ENCODE measurements around the gene MCL1. TPM values are rescaled to one million over a fixed set of nuclear protein-coding genes. Genes with fewer than 3 reads are reported as not detected.
A peak's percentile ranks its signal among the peaks of the same experiment; 100 is the strongest.
"Not testable (repeated sequence)": the region's sequence is repeated elsewhere in the genome, so short reads cannot be mapped to it uniquely, and the experiment has no call there.

The MCL1 gene
- 210 and 246 TPM in 2 replicates for total RNA-seq

DNA sequence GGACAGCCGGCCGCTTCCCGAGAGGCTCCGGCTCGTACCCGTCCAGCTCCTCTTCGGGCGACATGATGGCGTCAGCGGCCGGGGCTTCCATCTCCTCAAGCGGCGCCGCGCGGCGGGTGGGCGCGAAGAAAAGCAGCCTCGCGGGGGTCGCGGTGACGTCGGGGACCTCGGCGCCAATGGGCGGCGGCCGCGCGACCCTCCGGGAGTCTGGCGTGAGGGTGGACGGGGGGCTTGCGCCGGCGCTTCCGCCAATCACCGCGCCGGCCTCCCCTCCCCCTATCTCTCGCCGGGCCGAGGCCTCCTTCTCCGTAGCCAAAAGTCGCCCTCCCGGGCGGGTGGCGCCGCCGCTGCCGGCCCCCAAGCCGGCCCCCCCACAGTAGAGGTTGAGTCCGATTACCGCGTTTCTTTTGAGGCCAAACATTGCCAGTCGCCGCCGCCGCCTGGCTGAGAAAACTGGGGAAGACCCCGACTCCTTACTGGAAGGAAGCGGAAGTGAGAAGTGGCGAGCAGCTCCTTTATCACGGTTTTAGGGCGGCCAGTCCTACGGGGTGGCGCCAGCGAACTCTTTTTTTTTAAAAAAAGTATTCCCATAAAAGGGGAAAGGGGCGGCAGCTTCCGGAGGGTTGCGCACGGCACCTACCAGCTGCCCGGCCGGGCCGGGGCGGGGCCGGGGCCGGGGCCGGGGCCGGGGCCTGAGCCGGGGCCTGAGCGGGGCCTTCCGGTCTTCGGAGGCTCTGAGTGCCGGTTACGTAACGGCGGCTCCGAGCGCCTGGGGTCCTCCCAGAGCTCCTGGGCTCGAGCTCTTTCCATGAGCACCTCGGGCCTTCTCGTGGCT lies at the start of gene MCL1:
Gene MCL1 (minus strand): TSS at position 501 of the 835 bp plus-strand sequence. CDS start 80 bp downstream, at position 421.
- no peak for DNase-seq (ENCODE audit: extremely low read depth, low read depth, low spot score)

DNA sequence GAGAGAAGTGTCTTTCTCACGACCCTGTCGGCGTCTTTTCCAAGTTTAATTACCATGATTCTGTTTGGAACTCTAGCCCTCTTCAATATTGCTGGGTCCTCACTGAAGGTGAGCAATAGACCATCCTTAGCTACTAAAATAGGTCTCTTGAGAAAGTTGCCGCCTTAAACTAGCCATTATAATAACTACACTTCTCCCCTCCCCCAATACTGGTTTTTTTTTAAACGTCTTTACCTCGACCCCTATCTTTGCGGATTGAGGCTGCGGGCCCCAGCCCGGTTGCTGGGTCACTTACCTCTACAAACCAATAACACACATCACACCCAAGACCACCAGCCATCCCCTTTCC lies 49.3 kb upstream of the MCL1 start:
- DNase-seq (ENCODE audit: extremely low read depth, low read depth, low spot score), result no peak

DNA sequence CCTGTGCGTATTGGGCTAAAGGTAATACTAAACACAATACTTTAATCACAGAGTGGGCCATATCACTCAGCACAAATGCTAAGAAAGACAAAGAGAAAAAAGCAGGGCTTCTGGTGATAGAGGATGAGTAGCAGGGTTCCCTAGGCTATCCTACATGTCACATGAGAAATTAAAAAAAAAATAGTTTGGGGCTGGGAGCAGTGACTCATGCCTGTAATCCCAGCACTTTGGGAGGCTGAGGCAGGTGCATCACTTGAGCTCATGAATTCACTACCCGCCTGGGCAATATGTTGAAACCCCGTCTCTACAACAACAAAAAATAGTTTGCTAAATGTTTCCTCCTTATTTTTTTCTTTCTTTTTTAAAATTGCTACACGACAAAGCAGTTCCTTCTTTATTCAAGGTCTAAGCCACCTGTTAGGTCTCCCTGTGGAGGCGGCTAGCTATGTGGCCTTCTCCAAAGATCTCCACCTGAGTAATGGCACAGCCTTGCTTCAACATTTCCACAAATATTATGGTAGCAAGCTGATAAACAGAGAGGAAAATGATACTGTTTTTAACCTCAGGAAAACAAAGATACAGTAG lies 48.5 kb upstream of the MCL1 start:
- DNase-seq (ENCODE audit: extremely low read depth, low read depth, low spot score), result no peak

DNA sequence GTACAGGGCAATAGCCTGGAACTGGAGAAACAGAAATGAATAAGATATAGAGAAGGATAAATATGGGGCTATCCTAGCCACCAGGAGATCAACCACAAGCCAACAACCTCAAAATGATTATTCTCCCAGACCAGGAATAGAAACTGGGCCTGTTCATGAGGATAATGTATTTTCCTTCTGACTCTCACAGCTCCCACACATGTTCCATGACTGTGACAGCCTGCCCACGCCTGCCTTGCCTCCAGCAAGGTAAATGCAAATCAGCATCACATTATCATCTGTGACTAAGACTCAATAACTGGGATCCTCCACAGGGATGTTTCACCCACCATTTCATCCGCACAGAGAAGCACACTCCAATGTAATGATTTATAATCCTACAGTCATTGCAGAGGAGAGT lies 46.7 kb upstream of the MCL1 start:
- no peak for DNase-seq (ENCODE audit: extremely low read depth, low read depth, low spot score)

DNA sequence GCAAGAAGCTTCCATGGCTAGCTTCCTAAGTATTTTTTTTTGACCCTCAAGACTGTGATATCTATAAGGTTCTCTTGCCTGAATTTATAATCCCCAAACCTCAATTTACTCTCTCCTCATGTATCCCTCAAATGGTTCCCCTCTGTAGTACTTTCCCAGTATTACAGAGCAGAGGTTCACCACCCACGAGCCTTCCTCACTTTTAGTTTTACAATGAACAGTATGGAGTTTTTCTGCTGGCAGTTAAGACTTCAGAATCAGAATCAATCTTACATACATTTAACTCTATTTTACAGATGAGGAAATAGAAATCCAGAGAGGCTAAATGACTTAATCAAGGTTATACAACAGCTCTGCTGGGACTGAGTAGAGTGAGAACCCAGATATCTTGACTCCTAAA lies 45.1 kb upstream of the MCL1 start:
- DNase-seq (ENCODE audit: extremely low read depth, low read depth, low spot score), result not testable (repeated sequence)

DNA sequence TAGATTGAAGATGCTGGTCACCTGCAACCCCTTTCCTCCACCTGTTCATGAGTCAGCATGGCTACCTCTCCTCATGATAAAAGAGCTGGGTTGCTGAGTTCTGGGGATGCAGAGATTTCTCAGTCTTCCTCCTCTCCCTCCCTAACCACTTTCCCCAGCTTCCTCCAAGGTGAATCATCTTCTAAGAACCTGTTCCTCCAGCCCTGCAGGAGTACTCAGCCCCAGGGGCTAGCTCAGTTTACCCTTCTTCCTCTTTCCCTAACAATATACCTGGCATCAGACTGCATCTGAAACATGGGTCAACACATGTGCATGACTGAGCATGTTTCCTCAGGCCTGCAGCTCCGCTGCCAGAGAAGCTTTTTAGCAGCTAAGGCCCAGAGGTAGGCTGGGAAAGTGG lies 44.7 kb upstream of the MCL1 start:
- not testable (repeated sequence) for DNase-seq (ENCODE audit: extremely low read depth, low read depth, low spot score)

DNA sequence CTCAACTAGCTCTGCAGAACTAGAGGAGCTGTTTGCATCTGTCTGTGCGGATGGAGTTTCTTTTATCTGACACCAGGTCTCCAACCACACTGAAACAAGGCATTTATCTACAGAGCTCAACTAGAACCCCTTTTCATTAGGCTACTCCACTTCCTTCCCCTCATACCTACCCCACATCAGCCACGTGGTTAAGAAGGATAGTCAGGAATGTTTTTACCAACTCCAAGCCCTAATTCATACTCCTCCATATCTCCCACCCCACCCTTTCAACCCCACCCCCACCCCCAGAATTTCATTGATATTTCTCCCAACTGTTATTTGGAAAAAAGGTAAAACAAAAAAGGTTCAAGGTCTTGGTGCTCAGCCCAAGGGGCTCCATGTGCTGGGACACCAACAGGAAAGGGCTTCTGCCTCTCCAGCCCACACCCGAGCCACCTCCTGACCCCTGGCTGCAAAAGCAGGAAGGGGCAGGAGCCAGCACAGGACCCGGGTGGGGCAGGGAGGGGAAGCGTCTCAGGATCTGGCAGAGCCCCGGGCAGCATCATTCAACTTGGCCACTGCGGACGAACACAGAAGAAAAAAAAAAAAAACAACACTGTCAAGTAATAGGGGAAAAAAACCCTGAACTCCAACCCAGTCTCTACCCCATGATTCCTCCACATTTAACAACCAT lies 43.0 kb upstream of the MCL1 start:
- DNase-seq (ENCODE audit: extremely low read depth, low read depth, low spot score), result no peak

DNA sequence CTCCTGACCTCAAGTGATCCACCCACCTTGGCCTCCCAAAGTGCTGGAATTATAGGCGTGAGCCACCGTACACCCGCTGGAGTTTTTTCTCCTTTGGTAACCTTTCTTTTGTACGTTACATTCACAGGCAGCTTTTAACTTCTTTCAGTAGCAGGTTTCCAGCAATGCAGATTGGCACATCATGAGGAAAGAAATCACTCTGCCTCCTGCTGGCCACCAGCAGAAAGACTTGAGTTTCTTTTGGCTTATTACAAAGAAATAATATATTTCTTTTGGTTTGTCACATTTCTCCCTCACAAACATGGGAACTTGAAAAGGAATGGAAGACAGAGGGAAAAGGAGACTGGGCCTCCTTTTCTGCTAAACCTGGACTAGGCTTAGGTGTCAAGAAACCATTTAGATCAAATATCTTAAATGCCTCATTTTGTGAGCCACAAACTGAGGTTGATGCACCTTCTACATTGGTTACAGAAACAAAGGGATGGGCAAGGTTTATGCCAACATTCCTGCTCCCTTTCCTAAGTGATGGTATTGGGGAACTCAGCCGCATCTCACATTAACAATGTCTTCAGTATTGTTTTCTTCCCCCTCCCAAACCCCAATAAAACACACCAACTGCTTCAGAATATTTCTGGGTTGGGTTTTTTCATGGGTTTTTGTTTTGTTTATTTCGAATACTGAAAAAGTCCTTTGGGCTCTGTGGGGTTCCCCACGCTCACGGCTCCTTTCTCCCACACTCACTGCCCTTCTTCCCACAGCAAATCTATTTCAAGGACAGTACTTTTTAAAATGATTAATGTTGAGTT lies 42.3 kb upstream of the MCL1 start:
- DNase-seq (ENCODE audit: extremely low read depth, low read depth, low spot score), result no peak

DNA sequence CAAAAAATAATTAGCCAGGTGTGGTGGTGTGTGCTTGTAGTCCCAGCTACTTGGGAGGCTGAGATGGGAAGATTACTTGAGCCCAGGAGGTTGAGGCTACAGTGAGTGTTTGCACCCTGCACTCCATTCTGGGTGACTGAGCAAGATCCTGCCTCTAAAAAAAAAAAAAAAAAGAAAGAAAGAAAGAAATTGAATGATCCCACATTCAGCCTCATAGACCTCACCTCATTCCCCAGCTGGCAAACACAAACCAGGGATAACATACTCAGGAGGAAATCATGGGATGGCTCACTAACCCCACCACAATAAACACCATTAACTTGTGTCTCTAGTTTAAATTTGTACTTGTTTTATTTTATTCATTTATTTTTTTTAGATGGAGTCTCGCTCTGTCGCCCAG lies 41.5 kb upstream of the MCL1 start:
- DNase-seq (ENCODE audit: extremely low read depth, low read depth, low spot score), result no peak

DNA sequence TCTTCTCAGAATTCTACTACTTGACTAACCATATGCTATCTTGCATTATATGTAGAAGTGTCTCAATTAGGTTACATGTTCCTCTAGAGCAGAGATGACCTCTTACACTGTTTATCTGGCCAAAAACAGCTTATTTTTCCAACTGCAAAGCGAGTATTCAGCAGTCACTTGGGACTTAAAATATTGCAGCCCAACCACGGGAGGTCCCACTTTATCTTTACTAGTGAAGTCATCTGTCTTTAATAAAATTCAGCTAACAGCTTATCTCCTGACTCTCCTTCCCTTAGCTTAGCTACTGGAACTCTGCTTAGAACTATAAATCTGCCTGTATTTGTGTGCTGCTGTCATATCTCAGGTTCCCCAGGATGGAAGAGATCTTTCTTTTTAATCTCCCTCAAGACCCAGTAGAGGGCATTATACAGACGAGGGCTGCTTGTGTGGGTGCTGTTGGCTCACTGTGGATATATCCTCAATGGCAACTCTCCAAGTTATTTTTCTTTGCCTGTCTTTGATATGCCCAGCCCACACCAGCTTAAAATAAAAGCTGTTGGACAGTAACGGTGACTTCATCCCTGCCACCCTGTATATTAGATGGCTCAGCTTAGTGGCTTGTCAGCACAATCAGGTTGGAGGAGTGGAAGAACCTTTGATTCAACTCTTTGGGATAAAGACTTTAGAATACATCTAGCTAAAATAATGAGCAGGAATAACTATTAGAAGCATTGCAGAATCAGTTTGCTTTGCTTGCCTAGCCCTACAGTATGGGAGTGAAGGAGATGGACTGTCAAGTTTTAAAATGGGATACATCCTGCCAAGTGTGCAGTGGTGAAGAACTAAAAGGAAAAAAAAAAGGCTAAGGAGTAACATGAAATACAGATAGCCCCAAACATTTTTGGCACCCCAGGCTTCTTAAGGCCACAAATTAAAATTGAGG lies 40.4 kb upstream of the MCL1 start:
- no peak for DNase-seq (ENCODE audit: extremely low read depth, low read depth, low spot score)

DNA sequence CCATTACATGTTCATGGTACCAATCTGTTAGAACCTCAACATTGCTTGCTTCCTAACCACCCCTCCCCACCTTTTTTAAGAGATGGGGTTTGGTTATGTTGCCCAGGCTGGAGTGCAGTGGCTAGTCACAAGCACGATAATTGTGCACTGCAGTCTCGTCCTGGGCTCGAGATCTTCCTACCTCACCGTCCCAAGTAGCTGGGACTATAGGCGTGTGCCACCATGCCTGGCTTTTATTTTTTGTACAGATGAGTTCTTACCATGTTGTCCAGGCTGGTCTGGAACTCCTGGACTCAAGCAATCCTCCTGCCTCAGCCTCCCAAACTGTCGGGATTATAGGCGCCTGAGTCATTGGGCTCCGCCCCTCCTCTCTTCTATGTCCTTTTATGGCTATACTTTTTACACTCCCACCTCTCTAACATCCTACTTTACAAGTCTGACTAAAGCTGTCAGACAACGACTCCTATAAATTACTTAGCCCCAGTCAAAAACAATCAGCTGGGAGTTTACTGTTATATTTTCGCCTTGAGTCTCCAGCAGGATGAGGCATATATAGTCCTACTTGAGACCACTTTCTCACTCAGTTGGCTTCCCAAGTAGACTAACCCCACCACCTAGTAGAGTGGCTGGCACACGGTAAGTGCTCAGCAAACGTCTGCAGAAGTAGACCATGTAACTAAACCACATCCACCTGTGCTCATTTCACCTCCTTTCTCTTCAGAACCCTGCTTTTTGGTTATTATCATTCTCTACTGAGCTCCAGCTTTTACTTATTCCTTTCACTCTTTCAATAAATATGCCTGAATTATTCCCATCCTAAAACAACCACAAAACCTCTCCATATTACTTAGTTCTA lies 36.2 kb upstream of the MCL1 start:
- DNase-seq (ENCODE audit: extremely low read depth, low read depth, low spot score), result no peak

DNA sequence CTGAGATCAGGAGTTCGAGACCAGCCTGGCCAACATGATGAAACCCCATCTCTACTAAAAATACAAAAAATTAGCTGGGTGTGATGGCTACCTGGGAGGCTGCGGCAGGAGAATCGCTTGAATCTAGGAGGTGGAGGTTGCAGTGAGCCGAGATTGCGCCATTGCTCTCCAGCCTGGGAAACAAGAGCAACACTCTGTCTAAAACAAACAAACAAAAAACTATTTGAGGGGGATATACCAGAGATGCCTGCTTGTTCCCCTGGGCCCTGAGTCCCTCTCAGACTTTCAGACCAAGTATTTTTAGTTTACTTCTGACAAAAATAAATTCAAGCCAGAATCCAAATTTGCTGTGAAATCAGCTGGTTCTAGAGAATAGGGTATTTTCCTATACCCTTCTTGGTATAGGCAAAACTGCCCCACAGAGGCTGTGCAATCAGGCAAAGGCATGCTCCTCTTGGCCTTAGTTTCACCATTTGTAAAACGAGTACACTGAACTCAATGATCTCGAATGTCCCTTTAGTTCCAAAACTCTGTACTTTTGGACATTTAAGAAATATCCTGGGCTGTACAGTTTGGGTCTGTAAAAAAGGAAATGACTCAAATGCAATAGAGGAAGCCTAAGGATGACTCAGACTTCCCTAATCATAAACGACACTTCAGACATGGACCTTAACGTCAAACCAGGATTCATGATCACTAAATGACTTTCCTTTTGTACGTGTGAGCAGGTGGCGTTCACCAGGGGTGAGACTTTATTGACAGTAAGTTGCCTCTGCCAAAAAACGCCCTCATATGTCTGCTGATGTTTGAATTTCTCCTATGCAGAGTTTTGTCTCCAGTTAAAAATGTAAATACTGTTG lies 33.9 kb upstream of the MCL1 start:
- DNase-seq (ENCODE audit: extremely low read depth, low read depth, low spot score), result peak; percentile 96

DNA sequence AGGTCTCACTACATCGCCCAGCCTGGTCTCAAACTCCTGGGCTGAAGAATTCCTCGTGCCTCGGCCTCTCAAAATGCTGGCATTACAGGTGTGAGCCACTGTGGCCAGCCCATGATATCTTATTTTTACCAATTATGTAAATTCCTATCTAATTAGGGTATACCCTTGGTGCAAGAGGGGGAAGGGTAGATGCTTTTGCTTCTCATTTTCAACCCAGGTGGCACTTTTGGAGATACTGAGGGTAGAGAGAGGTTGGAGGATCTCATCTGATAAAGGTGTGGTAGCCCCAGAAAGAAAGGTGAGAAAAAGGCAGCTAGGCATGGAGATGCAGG lies 32.6 kb upstream of the MCL1 start:
- DNase-seq (ENCODE audit: extremely low read depth, low read depth, low spot score), result no peak

DNA sequence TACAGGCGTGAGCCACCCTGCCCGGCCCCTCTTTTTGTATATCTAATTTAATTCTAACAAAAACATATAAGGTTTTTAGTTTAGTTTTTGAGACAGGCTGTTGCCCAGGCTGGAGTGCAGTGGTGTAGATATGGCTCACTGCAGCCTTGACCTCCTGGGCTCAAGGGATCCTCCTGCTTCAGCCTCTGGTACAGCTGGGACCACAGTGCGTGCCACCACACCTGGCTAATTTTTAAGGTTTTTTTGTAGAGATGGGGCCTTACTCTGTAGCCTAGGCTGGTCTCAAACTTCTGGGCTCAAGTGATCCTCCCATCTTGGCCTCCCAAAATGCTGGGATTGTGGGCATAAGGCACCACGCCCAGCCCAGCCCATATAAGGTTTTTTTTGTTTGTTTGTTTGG lies 31.2 kb upstream of the MCL1 start:
- DNase-seq (ENCODE audit: extremely low read depth, low read depth, low spot score), result no peak

DNA sequence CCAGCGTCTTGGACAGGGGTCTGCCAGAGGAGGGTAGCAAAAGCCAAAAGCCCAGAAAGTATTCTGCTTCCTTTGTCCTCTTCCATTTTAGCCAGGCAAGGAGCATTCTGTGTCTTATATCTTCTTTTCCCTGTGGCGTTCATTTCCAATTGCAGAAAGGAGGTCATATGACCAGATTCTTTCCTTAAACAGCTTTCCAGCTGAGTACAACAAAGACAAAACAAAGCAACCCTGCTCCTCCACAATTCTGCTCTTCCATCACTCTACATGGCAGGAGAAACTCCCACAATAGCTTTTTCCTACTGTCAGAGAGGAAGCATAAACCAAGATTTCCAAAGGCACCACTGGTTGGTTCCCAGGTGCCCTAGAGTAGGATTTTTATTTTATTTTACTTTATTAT lies 30.3 kb upstream of the MCL1 start:
- no peak for DNase-seq (ENCODE audit: extremely low read depth, low read depth, low spot score)

DNA sequence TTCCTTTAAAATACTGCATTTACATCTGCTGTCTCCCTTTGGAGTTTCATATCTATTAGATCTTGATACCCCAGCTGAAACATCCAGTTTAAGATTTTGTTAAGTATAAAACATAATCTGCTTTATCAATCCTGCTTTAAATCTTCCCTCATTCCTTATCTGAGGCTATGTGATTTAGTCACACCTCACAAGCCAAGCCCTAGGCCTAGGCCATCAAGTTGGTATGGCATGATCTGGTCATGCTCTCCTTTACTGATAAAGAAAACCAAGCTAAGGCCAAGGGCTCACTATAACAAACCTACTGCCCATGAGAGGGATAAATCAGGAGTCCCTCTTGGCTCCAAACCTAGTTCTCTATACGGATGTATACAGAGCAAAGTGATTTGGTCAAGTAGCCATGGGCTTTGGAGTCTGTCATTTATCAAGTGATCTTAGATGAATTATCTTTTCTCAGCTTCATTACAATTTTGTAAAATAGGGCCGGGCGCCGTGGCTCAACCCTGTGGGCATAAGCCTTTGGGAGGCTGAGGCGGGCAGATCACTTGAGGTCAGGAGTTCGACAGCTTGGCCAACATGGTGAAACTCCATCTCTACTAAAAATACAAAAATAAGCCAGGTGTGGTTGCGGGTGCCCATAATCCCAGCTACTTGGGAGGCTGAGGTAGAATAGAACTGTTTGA lies 27.2 kb upstream of the MCL1 start:
- DNase-seq (ENCODE audit: extremely low read depth, low read depth, low spot score), result no peak

DNA sequence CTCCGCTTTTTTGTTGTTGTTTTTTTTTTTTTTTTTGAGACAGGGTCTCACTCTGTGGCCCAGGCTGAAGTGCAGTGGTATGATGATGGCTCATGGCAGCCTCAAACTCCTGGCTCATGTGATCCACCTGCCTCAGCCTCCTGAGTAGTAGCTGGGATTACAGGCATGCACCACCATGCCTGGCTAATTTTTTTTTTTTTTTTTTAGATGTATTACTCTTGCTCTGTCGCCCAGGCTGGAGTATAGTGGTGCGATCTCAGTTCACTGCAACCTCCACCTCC lies 26.0 kb upstream of the MCL1 start:
- DNase-seq (ENCODE audit: extremely low read depth, low read depth, low spot score), result not testable (repeated sequence)

DNA sequence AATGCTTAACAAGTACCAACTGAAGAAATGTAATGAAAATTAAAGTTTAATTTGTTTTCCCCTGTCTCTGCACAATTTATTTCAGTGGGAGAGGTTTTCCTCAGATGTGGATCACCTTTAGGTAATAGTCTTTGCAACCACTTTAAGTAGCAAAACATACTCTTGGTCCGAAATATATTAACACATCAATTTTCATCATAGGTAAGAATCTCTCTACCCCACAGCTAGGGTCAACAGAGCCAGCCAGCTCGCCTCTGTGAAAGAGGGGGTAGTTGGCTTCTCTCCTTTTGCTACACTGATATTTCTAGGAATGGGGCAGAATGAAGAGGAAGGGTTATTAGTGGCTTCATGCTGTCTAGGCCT lies 24.8 kb upstream of the MCL1 start:
- DNase-seq (ENCODE audit: extremely low read depth, low read depth, low spot score), result no peak
